GM20431 (cell line): Measurements from ENCODE around the gene ETV1.

ENCODE experiments used
- in situ Hi-C: fragments of 300-500 bp; cut with MseI, MboI; formaldehyde crosslinking; loops from one replicate; pipeline ENCODE4 v1.15.0; 2020; ENCODE audit warnings: low sequenced_read_pairs; ENCODE audit not compliant: unreplicated experiment

The ETV1 gene

GRCh38 chr7:13894377-13894776 lies 95.1 kb downstream of the ETV1 start:
- in situ Hi-C loops, result no loop called here

GRCh38 chr7:13890793-13891192 lies 98.7 kb downstream of the ETV1 start:
- in situ Hi-C loops, result no loop called here

GRCh38 chr7:13886356-13886755 lies 103.1 kb downstream of the ETV1 start:
- in situ Hi-C loops, result no loop called here

GRCh38 chr7:13882051-13882450 lies 107.4 kb downstream of the ETV1 start:
- in situ Hi-C loops, result no loop called here

GRCh38 chr7:13880789-13881188 lies 108.7 kb downstream of the ETV1 start:
- in situ Hi-C loops, result no loop called here

GRCh38 chr7:13879994-13880686 lies 109.3 kb downstream of the ETV1 start:
- in situ Hi-C loops, result no loop called here

GRCh38 chr7:13879143-13879542 lies 110.3 kb downstream of the ETV1 start:
- in situ Hi-C loops, result no loop called here

GRCh38 chr7:13878154-13878553 lies 111.3 kb downstream of the ETV1 start:
- in situ Hi-C loops, result no loop called here

GRCh38 chr7:13875496-13876074 lies 113.9 kb downstream of the ETV1 start:
- in situ Hi-C loops, result no loop called here

GRCh38 chr7:13874783-13875182 lies 114.7 kb downstream of the ETV1 start:
- in situ Hi-C loops, result no loop called here

- in situ Hi-C loops, result no loop called here
These were observed 116.8 kb downstream of the ETV1 start for GRCh38 chr7:13872709-13873108.

GRCh38 chr7:13871008-13871407 lies 118.5 kb downstream of the ETV1 start:
- in situ Hi-C loops, result no loop called here

- in situ Hi-C loops, result no loop called here
These were observed 128.7 kb downstream of the ETV1 start for GRCh38 chr7:13860734-13861133.

GRCh38 chr7:13856012-13856411 lies 133.5 kb downstream of the ETV1 start:
- in situ Hi-C loops, result no loop called here

- in situ Hi-C loops, result no loop called here
These were observed 137.0 kb downstream of the ETV1 start for GRCh38 chr7:13852281-13852968.

- in situ Hi-C loops, result no loop called here
These were observed 137.7 kb downstream of the ETV1 start for GRCh38 chr7:13851736-13852135.

- in situ Hi-C loops, result no loop called here
These were observed 139.2 kb downstream of the ETV1 start for GRCh38 chr7:13850185-13850752.

GRCh38 chr7:13849163-13849892 lies 140.1 kb downstream of the ETV1 start:
- in situ Hi-C loops, result no loop called here

GRCh38 chr7:13848681-13849131 lies 140.8 kb downstream of the ETV1 start:
- in situ Hi-C loops, result no loop called here

GRCh38 chr7:13846386-13846785 lies 143.1 kb downstream of the ETV1 start:
- in situ Hi-C loops, result no loop called here
